Ishikawa (cell line): Measurements from ENCODE around the gene FFAR3.

Experiments used
- CEBPB ChIP-seq: IDR thresholded peaks from 2 replicates; pipeline ENCODE4 v1.6.1; 2012
- CREB1 ChIP-seq: IDR thresholded peaks from 2 replicates; pipeline ENCODE4 v1.6.1; 2012; ENCODE audit warnings: low read depth
- EGR1 ChIP-seq: IDR thresholded peaks from 2 replicates; pipeline ENCODE4 v1.6.1; 2012
- EP300 ChIP-seq: IDR thresholded peaks from 2 replicates; pipeline ENCODE4 v1.6.1; 2012; ENCODE audit warnings: borderline replicate concordance
- FOXM1 ChIP-seq: IDR thresholded peaks from 2 replicates; pipeline ENCODE4 v1.6.1; 2012; ENCODE audit warnings: low read depth, borderline replicate concordance
- MAX ChIP-seq: IDR thresholded peaks from 2 replicates; pipeline ENCODE4 v1.6.1; 2012
- NFIC ChIP-seq: IDR thresholded peaks from 2 replicates; pipeline ENCODE4 v1.6.1; 2012
- RAD21 ChIP-seq: IDR thresholded peaks from 2 replicates; pipeline ENCODE4 v1.6.1; 2012; ENCODE audit warnings: low read depth
- REST ChIP-seq: IDR thresholded peaks from 2 replicates; pipeline ENCODE4 v1.6.1; 2012; ENCODE audit warnings: low read depth, mild to moderate bottlenecking
- TAF1 ChIP-seq: IDR thresholded peaks from 2 replicates; pipeline ENCODE4 v1.6.1; 2012; ENCODE audit warnings: low read depth, mild to moderate bottlenecking
- TCF12 ChIP-seq: IDR thresholded peaks from 2 replicates; pipeline ENCODE4 v1.6.1; 2012; ENCODE audit warnings: low read depth
- TEAD4 ChIP-seq: IDR thresholded peaks from 2 replicates; pipeline ENCODE4 v1.6.1; 2012
- USF1 ChIP-seq: IDR thresholded peaks from 2 replicates; pipeline ENCODE4 v1.6.1; 2012
- YY1 ChIP-seq: IDR thresholded peaks from 2 replicates; pipeline ENCODE4 v1.6.1; 2012; ENCODE audit warnings: low read depth
- ZBTB7A ChIP-seq: IDR thresholded peaks from 2 replicates; pipeline ENCODE4 v1.6.1; 2012; ENCODE audit warnings: low read depth

FFAR3 gene

GRCh38 chr19:35357867-35358573, at the start of gene FFAR3:
Gene FFAR3, plus strand, starts transcription at chr19:35358460. Its CDS starts 431 bp downstream, at chr19:35358891.
- TF ChIP-seq ZBTB7A (no peak), USF1 (no peak), TAF1 (no peak), CEBPB (0 out of 2 replicates have a peak, but pooled peaks have one; percentile 6)

GRCh38 chr19:35308910-35309309, 49.4 kb upstream of the FFAR3 start:
- TF ChIP-seq ZBTB7A (no peak), EP300 (no peak), EGR1 (no peak), TCF12 (no peak), MAX (no peak), TAF1 (no peak), USF1 (no peak), REST (no peak), CREB1 (no peak), RAD21 (no peak), NFIC (no peak), TEAD4 (no peak), CEBPB (no peak), YY1 (no peak), FOXM1 (no peak)

GRCh38 chr19:35309481-35310279, 48.6 kb upstream of the FFAR3 start:
- TF ChIP-seq REST (no peak), FOXM1 (no peak), RAD21 (no peak), EGR1 (no peak), TCF12 (no peak)

GRCh38 chr19:35310331-35310730, 47.9 kb upstream of the FFAR3 start:
- no peak for TF ChIP-seq EGR1
- no peak for TF ChIP-seq TCF12
- TF ChIP-seq TAF1 = no peak
- TF ChIP-seq CREB1 = no peak
- TF ChIP-seq YY1 = no peak
- no peak for TF ChIP-seq FOXM1
- no peak for TF ChIP-seq NFIC
- no peak for TF ChIP-seq CEBPB
- no peak for TF ChIP-seq MAX

GRCh38 chr19:35310811-35311465, 47.3 kb upstream of the FFAR3 start:
- TF ChIP-seq FOXM1 (no peak), NFIC (no peak), CEBPB (no peak), USF1 (no peak), EGR1 (no peak), YY1 (no peak), MAX (no peak), REST (no peak), RAD21 (no peak)
